ENCODE measurements around the gene ABTB2. TPM values are rescaled to one million over a fixed set of nuclear protein-coding genes. Genes with fewer than 3 reads are reported as not detected.

Gene ABTB2
- total RNA-seq, 2 experiments from 2014 or later: 2.4 to 2.5 TPM

GRCh38 chr11:34238966-34239365 is 118.8 kb downstream of the ABTB2 start:
- peaks cover 82% of the 10 kb centered on the region for H3K4me1 Mint-ChIP-seq (ENCODE audit: low read depth)
- ChIA-PET CTCF (interaction anchor here (0.8 to 4.6 kb wide), 2 partner anchors 11 to 64 kb away, joined by 3 to 17 read pairs; no protein-coding TSS in a partner anchor), POLR2A (interaction anchor here (0.5 to 1.8 kb wide), 7 partner anchors 9 to 346 kb away, joined by 3 to 4 read pairs (median 3); no protein-coding TSS in a partner anchor)
- TF ChIP-seq CTCF (IDR thresholded peaks at IDR 0.05): no peak
- H3K27ac Mint-ChIP-seq: no peak overlapping the region
- H3K4me3 Mint-ChIP-seq: no peak overlapping the region
- intact Hi-C loops (cut with micrococcal nuclease): no loop called here
- H3K9me3 Mint-ChIP-seq: no peaks in the 10 kb centered on the region
- no peaks in the 10 kb centered on the region for H3K36me3 Mint-ChIP-seq (ENCODE audit: low read depth)
- no peaks in the 10 kb centered on the region for H3K27me3 Mint-ChIP-seq
- ATAC-seq: peak; percentile 12
- peak; percentile 65 for DNase-seq

GRCh38 chr11:34238533-34238932 is 119.3 kb downstream of the ABTB2 start:
- peaks cover 80% of the 10 kb centered on the region for H3K4me1 Mint-ChIP-seq (ENCODE audit: low read depth)
- intact Hi-C loops (cut with micrococcal nuclease): no loop called here
- H3K9me3 Mint-ChIP-seq: no peaks in the 10 kb centered on the region
- ChIA-PET CTCF (interaction anchor here (0.8 to 4.6 kb wide), 2 partner anchors 11 to 64 kb away, joined by 3 to 17 read pairs; no protein-coding TSS in a partner anchor), POLR2A (interaction anchor here (0.5 to 0.7 kb wide), 3 partner anchors 119 to 345 kb away, joined by 3 read pairs; no protein-coding TSS in a partner anchor)
- H3K27ac Mint-ChIP-seq: no peak overlapping the region
- no peaks in the 10 kb centered on the region for H3K27me3 Mint-ChIP-seq
- ATAC-seq (no peak), DNase-seq (no peak)
- TF ChIP-seq CTCF (IDR thresholded peaks at IDR 0.05): no peak
- H3K36me3 Mint-ChIP-seq (ENCODE audit: low read depth): no peaks in the 10 kb centered on the region
- H3K4me3 Mint-ChIP-seq: no peak overlapping the region

- H3K27ac Mint-ChIP-seq: no peak overlapping the region
- ChIA-PET POLR2A (interaction anchor here (0.6 to 4.9 kb wide), 2 partner anchors 11 to 431 kb away, joined by 3 to 45 read pairs; no protein-coding TSS in a partner anchor), CTCF (interaction anchor here (0.7 to 3.3 kb wide), 2 partner anchors 12 to 62 kb away, joined by 4 to 14 read pairs; no protein-coding TSS in a partner anchor)
- H3K4me3 Mint-ChIP-seq: no peak overlapping the region
- no peak for DNase-seq
- no peak for TF ChIP-seq CTCF (IDR thresholded peaks at IDR 0.05)
- no peak for ATAC-seq
- H3K4me1 Mint-ChIP-seq (ENCODE audit: low read depth): peaks cover 72% of the 10 kb centered on the region
- intact Hi-C loops (cut with micrococcal nuclease): no loop called here
- H3K9me3 Mint-ChIP-seq: no peaks in the 10 kb centered on the region
- H3K27me3 Mint-ChIP-seq: no peaks in the 10 kb centered on the region
- H3K36me3 Mint-ChIP-seq (ENCODE audit: low read depth): no peaks in the 10 kb centered on the region
Observed at GRCh38 chr11:34236572-34236971, 121.2 kb downstream of the ABTB2 start.

- Mint-ChIP-seq H3K9me3 (no peaks in the 10 kb centered on the region), H3K27ac (peak overlapping the region; percentile 43), H3K27me3 (no peaks in the 10 kb centered on the region), H3K4me3 (no peak overlapping the region), H3K36me3 (ENCODE audit: low read depth) (no peaks in the 10 kb centered on the region), H3K4me1 (ENCODE audit: low read depth) (peaks cover 74% of the 10 kb centered on the region)
- ChIA-PET CTCF (interaction anchor here (3.3 kb wide), 1 partner anchor 61 kb away, joined by 14 read pairs; no protein-coding TSS in a partner anchor), POLR2A (interaction anchor here (0.6 to 4.9 kb wide), 2 partner anchors 12 to 23 kb away, joined by 3 to 45 read pairs; no protein-coding TSS in a partner anchor)
- TF ChIP-seq CTCF (IDR thresholded peaks at IDR 0.05): no peak
- intact Hi-C loops (cut with micrococcal nuclease): no loop called here
- no peak for DNase-seq
- ATAC-seq: no peak
Observed at GRCh38 chr11:34235591-34236071, 122.2 kb downstream of the ABTB2 start.

- Mint-ChIP-seq H3K4me3 (peak overlapping the region; percentile 3), H3K27ac (peak overlapping the region; percentile 43), H3K36me3 (ENCODE audit: low read depth) (no peaks in the 10 kb centered on the region), H3K4me1 (ENCODE audit: low read depth) (peaks cover 75% of the 10 kb centered on the region), H3K27me3 (no peaks in the 10 kb centered on the region), H3K9me3 (no peaks in the 10 kb centered on the region)
- intact Hi-C loops (cut with micrococcal nuclease): no loop called here
- no peak for TF ChIP-seq CTCF (IDR thresholded peaks at IDR 0.05)
- POLR2A ChIA-PET: interaction anchor here (0.6 to 4.9 kb wide), 2 partner anchors 13 to 23 kb away, joined by 3 to 45 read pairs; no protein-coding TSS in a partner anchor
- CTCF ChIA-PET: interaction anchor here (1.5 to 3.3 kb wide), 2 partner anchors 16 to 61 kb away, joined by 5 to 14 read pairs; no protein-coding TSS in a partner anchor
- peak; percentile 31 for DNase-seq
- ATAC-seq: peak; percentile 28
Observed at GRCh38 chr11:34235189-34235588, 122.6 kb downstream of the ABTB2 start.

Measured in activated CD8-positive, alpha-beta T cell treated with anti-CD3 and anti-CD28 coated beads for 36 hours (primary cell).